ENCODE measurements around the gene KRT76. TPM values are rescaled to one million over a fixed set of nuclear protein-coding genes. Genes with fewer than 3 reads are reported as not detected.
"Not testable (repeated sequence)": the region's sequence is repeated elsewhere in the genome, so short reads cannot be mapped to it uniquely, and the experiment has no call there.

KRT76 gene
- total RNA-seq, 1 donor from 2014 or later = not detected

DNA sequence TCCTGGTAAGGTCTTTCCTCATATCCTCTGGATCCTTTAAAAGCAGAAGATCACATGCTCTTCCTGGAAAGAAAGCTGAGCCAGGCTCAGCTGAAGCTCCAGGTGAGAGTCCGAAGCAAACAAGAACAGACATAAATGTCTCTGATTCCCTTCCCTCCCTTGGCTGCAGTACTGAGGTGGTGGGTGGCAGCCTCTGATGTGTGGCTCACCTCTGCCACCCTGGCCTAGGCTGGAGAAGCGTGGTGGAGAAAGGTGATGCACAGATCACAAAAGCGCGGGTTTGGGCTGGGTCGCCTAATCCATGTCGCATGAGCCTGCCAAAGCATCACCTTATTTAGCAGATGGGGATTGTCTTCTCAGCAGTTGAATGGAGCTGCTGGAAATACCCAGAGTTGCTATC lies 2.8 kb upstream of the KRT76 start:
- DNase-seq = no peak

- DNase-seq = no peak
Measured at GRCh38 chr12:52778833-52779232, 1.7 kb upstream of the KRT76 start.

DNA sequence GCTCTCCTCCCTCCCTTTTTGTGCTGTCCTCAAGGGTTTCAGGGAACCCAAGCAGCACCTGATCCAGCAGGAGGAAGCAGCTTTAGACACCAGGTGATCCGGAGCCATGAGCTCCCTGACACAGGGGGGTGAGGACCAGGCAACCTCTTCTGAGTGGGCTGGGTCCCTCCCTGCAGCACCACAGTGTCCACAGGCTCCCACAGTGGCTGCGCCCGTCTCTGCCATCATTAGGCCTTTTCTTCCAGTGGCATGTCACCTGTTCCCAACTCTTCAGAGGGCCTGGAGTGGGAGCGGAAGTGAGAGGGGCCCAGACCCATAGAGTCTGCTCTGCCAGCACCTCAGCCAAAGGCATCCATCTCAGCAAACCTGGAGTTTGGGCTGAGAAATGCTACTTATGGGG lies 421 bp upstream of the KRT76 start:
- no peak for DNase-seq

DNA sequence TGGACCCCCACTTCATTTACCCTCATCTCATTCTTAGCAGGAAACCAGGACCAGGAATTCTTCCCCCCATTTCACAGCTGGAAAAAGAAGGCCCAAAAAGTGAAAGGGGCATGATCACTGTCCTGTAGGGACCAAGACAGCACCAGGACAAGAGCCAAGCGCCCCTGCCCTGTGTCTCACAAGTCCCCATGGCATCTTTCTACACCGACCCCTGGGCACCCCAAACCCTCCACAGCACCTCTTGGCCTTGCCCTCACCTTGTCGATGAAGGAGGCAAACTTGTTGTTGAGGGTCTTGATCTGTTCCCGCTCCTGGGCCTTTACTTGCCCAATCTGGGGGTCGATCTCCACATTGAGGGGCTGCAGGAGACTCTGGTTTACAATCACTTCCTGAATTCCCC lies 710 bp downstream of the KRT76 start:
- DNase-seq = no peak

DNA sequence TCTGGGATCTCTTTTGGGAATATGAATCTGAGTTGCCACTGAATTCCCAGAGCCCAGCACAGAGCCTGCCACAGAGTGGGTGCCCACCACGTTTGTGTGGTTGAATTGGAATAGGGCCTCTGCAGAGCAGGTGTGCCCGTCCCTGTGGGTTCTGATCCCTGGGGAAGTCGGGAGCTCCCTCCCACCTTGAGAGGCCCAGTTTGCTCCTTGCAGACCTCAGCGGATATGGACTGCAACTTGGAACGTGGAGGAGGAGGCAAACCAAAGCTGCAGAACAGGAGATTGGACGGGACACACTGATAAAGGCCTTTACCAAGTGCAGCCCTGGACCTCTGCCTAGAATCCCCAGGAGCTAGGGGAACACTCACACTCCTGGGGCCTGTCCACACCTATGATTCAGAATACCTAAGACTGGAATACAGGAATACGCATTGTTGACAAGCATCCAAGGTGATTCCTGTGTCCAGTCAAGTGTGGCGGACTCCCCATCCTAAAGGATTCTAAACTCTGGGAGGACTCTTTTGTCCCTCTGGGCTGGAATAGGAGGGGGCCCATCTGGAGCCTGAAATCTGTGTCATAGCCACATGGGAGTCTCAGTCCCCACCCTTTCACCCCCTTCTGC lies 2.4 kb downstream of the KRT76 start:
- DNase-seq = no peak

- DNase-seq = no peak
Measured at GRCh38 chr12:52772772-52773171, 4.4 kb downstream of the KRT76 start.

DNA sequence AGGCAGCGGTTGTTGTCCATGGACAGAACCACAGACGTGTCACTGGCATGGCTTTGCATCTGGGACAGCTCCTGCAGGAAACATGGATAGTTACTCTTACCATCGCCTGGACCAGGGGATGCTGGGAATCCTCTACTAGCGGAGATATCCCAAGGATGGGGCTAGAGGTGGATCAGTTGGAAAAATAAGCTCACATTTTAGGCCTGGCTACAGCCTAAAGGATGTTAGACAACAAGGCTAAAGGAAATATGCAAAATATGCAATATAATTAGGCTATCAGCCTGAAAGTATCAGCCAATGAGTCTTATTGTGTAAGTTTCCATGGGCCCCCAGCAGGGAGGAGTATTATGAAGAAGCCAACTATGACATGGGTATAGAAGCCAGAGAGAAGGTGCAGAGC lies 5.0 kb downstream of the KRT76 start:
- no peak for DNase-seq

DNA sequence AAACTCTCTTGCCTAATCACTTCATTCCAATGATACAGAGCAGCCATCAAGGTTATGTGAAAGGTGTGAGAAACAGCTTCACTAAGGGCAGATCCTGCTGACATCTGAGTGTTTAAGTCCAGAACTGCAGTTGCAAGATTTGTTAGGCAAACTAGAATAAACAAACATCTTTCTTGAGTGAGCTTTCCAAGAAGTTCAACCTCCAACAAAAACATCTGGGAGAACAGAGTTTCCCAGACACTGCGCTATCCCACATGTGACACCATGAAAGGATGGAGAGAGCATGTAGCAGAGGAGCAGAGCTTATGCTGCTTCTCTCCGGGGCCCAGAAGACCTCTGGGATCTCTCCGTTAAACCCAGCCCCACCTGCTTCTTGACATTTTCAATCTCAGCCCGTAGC lies 5.6 kb downstream of the KRT76 start:
- no peak for DNase-seq

GRCh38 chr12:52771088-52771487 lies 6.1 kb downstream of the KRT76 start:
- no peak for DNase-seq

DNA sequence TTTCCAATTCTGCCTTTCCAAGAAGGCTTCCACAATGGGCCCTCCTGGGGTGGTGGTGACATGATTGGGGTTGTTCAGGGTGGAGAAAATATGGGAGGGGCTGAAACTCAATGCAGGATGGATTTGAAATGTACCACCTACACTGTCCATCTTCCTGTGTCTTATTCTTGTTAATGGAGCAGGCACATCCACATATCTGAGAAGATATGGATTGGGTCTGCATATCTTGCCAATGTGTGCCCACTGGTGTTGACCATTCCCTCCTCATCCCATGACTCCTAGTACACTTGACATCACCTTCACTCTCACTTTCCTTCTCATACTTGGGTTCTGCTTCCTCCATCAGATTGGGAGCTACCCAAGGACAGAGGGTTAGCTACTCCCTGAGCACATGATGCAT lies 7.2 kb downstream of the KRT76 start:
- DNase-seq = no peak

GRCh38 chr12:52769354-52769753 lies 7.8 kb downstream of the KRT76 start:
- no peak for DNase-seq

DNA sequence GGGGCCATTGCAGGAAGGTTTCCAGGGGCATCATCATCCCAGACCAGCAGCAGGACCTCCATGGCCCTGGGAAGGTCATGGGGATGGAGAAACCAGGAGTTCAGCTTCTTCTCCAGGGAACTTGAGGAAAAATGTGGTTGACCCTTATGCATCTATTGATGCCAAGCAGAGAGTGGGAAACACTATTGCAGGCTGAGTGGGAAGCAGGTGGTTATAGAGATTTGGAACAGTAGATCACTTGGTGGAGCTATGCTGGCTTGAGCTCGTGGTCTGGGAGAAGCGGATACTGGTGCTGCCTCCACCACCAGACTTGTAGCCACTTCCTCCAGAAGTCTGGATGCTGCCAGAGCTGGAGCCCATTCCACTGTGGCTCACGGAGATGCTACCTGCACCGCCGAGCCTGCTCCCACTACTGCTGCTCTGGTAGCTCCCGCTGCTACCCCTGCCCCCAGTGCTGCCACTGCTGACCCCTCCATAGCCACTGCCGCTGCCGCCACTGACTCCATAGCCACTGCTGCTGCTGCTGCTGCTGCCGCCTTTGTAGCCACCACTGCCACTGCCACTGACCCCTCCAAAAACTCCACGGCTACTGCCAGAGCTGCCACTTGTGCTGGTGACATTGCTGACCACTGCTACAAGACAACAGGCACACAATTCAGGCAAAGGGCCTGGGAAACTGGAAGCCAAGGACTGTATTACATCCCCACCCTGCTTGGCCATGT lies 8.5 kb downstream of the KRT76 start:
- DNase-seq = no peak

DNA sequence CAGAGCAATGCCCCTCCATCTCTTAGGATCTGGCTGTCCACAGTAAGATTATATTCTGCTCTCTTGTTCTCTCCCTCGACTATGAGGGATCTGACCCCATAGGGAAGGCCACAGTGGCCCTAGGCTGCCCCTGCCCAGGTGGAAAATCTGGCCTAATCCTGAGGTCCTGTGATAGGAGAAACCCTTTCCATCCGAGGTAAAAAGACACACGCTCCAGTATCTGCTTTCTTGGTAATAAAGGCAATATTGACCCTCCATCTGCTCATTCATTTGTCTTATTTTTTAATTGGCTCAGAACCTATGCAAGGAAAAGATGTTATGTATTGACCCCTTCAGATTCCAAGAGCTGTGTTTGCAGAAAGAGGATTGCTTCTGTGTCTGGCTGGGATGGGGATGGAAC lies 9.7 kb downstream of the KRT76 start:
- no peak for DNase-seq

- no peak for DNase-seq
Measured at GRCh38 chr12:52767020-52767379, 10.1 kb downstream of the KRT76 start.

GRCh38 chr12:52766351-52767019 lies 10.7 kb downstream of the KRT76 start:
- no peak for DNase-seq

- DNase-seq = no peak
Measured at GRCh38 chr12:52765702-52766101, 11.4 kb downstream of the KRT76 start.

DNA sequence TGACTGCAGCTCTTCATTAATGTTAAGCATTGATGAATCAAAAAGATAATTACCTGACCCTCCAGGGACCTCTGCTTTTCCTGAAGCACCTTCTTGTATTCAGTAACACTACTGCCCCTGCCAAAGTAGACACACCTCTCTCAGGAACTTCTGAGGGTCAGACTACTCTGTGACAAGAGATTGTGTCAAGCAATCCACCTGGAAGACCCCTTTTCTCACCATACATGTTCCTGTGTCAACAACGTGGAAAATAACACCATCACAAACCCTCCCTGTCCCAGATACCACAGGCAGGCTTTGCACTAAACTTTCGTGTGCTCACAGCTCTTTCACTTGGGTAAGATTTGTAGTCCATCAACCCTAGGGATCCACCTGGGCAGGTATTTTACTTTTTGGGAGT lies 13.2 kb downstream of the KRT76 start:
- no peak for DNase-seq

DNA sequence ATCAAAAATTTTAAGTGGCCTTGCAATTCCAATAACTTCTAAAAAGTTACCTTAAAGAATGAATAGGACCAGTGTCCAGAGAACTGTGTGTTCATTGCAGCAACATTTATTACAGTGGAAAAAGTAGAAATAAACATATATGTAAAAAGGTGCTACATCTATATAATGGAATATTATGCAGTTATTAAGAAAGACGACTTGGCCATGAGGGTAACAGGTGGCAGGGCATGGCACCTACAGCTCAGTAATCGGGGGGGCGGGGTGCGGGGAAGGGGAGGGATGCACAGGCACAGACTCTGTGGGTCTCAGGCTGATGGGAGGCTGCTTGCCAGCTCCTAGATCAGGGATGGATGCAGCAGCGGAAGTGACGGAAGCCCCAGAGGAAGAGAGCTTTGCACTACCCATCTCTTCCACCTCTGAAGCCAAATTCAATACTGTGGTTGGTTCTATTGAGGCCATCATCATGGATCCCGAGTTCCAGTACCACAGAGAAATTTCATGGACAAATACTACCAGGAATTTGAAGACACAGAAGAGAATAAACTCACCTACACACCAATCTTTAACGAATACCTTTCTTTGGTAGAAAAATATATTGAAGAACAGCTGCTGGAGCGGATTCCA lies 14.0 kb downstream of the KRT76 start:
- DNase-seq = no peak

DNA sequence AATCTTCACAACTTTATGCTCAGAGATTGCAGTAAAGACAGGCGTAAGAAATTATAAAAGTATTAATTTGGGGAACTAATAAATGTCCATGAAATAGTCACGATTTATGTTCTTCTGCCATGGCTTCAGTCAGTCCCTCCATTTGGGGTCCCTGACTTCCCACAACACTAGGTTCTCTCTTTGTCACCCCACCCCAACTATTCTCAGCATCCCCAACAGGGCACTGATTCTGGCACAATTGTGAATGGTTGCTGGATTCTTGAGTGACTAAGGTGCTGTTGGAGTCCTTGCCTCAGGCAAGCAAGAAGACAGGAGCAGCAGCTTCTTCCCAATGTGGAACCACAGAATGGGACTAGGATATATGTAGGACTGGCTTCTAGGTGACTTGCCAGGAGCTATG lies 15.3 kb downstream of the KRT76 start:
- no peak for DNase-seq

- DNase-seq = not testable (repeated sequence)
Measured at GRCh38 chr12:52761218-52761617, 15.9 kb downstream of the KRT76 start.

- no peak for DNase-seq
Measured at GRCh38 chr12:52760623-52761022, 16.5 kb downstream of the KRT76 start.

- DNase-seq = no peak
Measured at GRCh38 chr12:52759695-52760094, 17.4 kb downstream of the KRT76 start.

DNA sequence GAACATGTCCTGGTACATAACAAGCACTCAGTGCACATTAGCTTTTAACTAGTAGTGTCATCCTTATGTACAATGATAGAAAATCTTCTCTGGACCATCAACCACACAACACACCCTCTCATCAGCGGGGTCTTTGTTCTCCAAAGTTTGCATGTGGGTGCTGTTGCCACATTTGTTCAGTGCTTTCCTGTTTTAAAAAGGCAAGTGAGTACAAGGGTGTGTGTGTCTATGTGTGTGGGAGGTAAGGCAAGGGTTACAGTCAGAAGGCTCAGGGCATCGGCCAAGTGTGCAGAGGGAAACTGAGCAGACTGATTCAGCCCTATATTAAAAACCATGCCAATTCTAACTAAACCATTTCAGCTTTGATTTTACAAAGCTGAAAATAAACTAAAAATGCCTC lies 17.9 kb downstream of the KRT76 start:
- DNase-seq = no peak
